Progenitor cell of endocrine pancreas (in vitro differentiated cells): Measurements from ENCODE around the gene CFAP100. TPM values are rescaled to one million over a fixed set of nuclear protein-coding genes. Genes with fewer than 3 reads are reported as not detected.
A peak's percentile ranks its signal among the peaks of the same experiment; 100 is the strongest.

Experiments
- DNase-seq: peaks from one replicate; pipeline ENCODE4 v3.0.0; 2021; ENCODE audit warnings: low spot score; ENCODE audit not compliant: unreplicated experiment
- H3K27ac Mint-ChIP-seq: 2 replicates; pipeline ENCODE4 v1.8.0; 2021; ENCODE audit warnings: mild to moderate bottlenecking, moderate library complexity, mixed read lengths
- H3K27me3 Mint-ChIP-seq: 2 replicates; pipeline ENCODE4 v1.8.0; 2021; ENCODE audit warnings: mixed read lengths
- H3K36me3 Mint-ChIP-seq: 2 replicates; pipeline ENCODE4 v1.8.0; 2022; ENCODE audit warnings: mixed read lengths; ENCODE audit not compliant: insufficient read depth
- H3K4me1 Mint-ChIP-seq: 2 replicates; pipeline ENCODE4 v1.8.0; 2021; ENCODE audit warnings: low read depth, mixed read lengths
- H3K4me3 Mint-ChIP-seq: 2 replicates; pipeline ENCODE4 v1.8.0; 2021; ENCODE audit warnings: low read depth, mild to moderate bottlenecking, moderate library complexity, mixed read lengths
- H3K9me3 Mint-ChIP-seq: 2 replicates; pipeline ENCODE4 v1.8.0; 2021; ENCODE audit warnings: low read depth, mixed read lengths
- total RNA-seq: library from RNA; stranded (reverse); gene quantifications from 2 replicates; pipeline ENCODE4 v1.2.1, GENCODE V29; 2021
- TF ChIP-seq, protein P1 (sequence below): fragments of 200-600 bp; sonication (generic); IDR thresholded peaks from one replicate; pipeline ENCODE4 v1.5.0; 2021; ENCODE audit warnings: antibody characterized with exemption, mild to moderate bottlenecking; ENCODE audit not compliant: unreplicated experiment

Gene CFAP100
- total RNA-seq, 1 donor from 2014 or later: 0.79 TPM

GRCh38 chr3:126433105-126433430 lies 38.4 kb downstream of the CFAP100 start:
- no peaks in the 10 kb centered on the region for H3K9me3 Mint-ChIP-seq

GRCh38 chr3:126433496-126434263 lies 39.0 kb downstream of the CFAP100 start:
- H3K27ac Mint-ChIP-seq: peak overlapping the region; percentile 67
- H3K4me3 Mint-ChIP-seq: no peak overlapping the region
- H3K4me1 Mint-ChIP-seq: no peaks in the 10 kb centered on the region
- H3K36me3 Mint-ChIP-seq: peaks cover 2% of the 10 kb centered on the region
- H3K9me3 Mint-ChIP-seq: no peaks in the 10 kb centered on the region
- DNase-seq: no peak
- H3K27me3 Mint-ChIP-seq: no peaks in the 10 kb centered on the region
- TF ChIP-seq, protein P1, sequence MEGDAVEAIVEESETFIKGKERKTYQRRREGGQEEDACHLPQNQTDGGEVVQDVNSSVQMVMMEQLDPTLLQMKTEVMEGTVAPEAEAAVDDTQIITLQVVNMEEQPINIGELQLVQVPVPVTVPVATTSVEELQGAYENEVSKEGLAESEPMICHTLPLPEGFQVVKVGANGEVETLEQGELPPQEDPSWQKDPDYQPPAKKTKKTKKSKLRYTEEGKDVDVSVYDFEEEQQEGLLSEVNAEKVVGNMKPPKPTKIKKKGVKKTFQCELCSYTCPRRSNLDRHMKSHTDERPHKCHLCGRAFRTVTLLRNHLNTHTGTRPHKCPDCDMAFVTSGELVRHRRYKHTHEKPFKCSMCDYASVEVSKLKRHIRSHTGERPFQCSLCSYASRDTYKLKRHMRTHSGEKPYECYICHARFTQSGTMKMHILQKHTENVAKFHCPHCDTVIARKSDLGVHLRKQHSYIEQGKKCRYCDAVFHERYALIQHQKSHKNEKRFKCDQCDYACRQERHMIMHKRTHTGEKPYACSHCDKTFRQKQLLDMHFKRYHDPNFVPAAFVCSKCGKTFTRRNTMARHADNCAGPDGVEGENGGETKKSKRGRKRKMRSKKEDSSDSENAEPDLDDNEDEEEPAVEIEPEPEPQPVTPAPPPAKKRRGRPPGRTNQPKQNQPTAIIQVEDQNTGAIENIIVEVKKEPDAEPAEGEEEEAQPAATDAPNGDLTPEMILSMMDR: no peak

More at GRCh38 chr3:126433105-126433430, 38.4 kb downstream of the CFAP100 start:
- Mint-ChIP-seq H3K4me3 (no peak overlapping the region), H3K36me3 (peaks cover 2% of the 10 kb centered on the region), H3K27me3 (no peaks in the 10 kb centered on the region), H3K27ac (no peak overlapping the region), H3K4me1 (no peaks in the 10 kb centered on the region)
- TF ChIP-seq, protein P1: no peak
- no peak for DNase-seq

DNA sequence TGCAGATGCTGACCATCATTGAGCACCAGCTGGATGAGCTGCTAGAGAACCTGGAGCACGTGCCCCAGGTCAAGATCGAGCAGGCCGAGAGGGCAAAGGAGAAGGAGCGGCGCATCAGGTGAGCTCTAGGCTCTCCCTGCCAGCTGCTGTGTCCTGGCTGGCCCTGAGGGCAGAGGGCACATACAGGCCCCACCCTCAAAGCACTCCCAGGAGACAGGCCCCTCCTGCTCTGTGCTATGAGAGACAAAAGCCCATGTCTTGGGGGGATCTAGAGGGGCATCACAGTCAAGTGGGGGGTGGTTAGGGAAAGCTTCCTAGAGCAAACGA lies 39.5 kb downstream of the CFAP100 start:
- no peaks in the 10 kb centered on the region for H3K27me3 Mint-ChIP-seq
- DNase-seq: no peak
- TF ChIP-seq, protein P1: no peak
- H3K4me1 Mint-ChIP-seq: no peaks in the 10 kb centered on the region
- peaks cover 2% of the 10 kb centered on the region for H3K36me3 Mint-ChIP-seq
- no peaks in the 10 kb centered on the region for H3K9me3 Mint-ChIP-seq
- H3K4me3 Mint-ChIP-seq: no peak overlapping the region
- peak overlapping the region; percentile 67 for H3K27ac Mint-ChIP-seq

DNA sequence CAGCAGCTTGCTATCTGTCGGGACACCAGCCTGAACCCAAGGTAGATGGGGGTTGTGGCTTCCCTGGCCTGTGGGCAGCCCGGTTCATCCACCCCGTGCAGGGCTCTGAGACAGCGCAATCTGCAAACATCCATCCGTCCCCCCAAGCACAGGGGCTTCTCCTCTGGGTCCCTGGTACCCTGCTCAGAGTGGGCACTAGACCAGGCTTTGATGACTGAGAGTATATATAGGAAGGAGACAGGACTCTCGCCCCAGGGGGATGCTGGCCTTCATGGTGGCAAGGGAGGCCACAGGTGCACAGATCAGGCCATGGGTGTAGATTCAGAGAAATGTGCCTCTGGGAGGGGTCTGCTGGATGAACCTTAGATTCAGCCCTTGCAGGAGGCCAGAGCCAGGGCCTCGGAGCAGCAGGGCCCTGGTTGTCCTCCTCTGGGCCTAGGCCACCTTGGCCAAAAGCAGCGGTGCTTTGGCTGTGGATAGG lies 40.3 kb downstream of the CFAP100 start:
- Mint-ChIP-seq H3K9me3 (no peaks in the 10 kb centered on the region), H3K4me1 (no peaks in the 10 kb centered on the region), H3K36me3 (peaks cover 2% of the 10 kb centered on the region), H3K4me3 (no peak overlapping the region), H3K27ac (no peak overlapping the region), H3K27me3 (no peaks in the 10 kb centered on the region)
- TF ChIP-seq, protein P1: no peak
- no peak for DNase-seq

DNA sequence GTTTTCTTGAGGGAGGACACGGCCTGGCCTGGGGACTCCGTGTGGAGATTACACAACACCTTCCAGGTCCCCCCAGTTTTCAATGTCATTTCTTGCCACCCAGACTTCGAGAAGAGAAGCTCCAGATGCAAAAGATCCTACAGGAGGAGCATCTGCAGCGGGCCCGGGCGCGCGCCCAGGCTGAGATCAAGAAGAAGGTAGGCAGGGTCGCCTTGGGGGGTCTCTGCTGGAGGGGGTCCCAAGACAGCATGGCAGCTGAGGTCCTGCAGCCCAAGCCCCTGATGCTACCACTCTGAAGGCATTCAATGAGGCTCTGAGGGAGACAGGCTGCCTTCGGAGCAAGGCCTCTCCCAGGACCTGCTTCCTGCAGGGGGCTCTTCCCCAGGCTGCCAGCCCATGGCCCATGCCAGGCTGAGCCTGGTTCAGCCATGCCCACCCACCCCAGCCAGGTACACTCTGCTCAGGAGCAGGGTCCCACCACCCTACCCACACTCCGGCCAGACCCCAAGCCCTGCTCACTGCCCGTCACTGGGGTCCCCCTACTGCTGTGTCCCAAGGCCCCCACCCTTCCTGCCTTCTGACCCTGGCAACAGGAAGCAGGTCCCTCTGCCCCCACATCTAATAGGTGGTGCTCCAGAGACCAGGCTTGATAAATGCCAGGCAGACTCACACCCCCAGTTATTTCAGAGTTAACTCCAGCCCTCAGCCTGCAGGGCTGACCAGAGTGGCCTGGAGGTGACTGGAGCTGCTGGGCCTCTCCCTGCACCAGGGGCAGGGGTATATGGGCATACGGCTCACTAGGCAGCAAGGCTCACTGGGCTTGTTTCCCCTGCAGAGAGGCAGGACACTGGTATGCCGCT lies 41.0 kb downstream of the CFAP100 start:
- Mint-ChIP-seq H3K27ac (no peak overlapping the region), H3K9me3 (no peaks in the 10 kb centered on the region), H3K36me3 (peaks cover 2% of the 10 kb centered on the region), H3K4me1 (no peaks in the 10 kb centered on the region), H3K27me3 (no peaks in the 10 kb centered on the region), H3K4me3 (no peak overlapping the region)
- DNase-seq: no peak
- TF ChIP-seq, protein P1: no peak
